K562 (cell line): Measurements from ENCODE around the gene CYTH1. TPM values are rescaled to one million over a fixed set of nuclear protein-coding genes. Genes with fewer than 3 reads are reported as not detected.
"Not testable (repeated sequence)": the region's sequence is repeated elsewhere in the genome, so short reads cannot be mapped to it uniquely, and the experiment has no call there.

ENCODE experiments used
- ATAC-seq: fragments of 200-7000 bp; cut with Tn5 transposase; 3 replicates; pipeline ENCODE4 v1.9.1; 2020; ENCODE audit warnings: moderate library complexity
- BruUV-seq: library from RNA; stranded (reverse); fragments of 400-500 nt; replicated peaks from 2 replicates; lab custom pipeline; 2021; lab: Mats Ljungman, UMichigan
- CTCF ChIA-PET: fragments of 300-600 bp; formaldehyde crosslinking; extraction: SDS; loops from one replicate; lab custom pipeline; 2021; ENCODE audit warnings: low intra/inter-chr PET ratio; lab: Yijun Ruan, JAX
- POLR2A ChIA-PET: fragments of 300-600, 350-650 bp; sonication (Branson Sonifier 250); formaldehyde crosslinking; extraction: SDS; loops from one replicate; lab custom pipeline; 2021; ENCODE audit warnings: antibody characterized with exemption, inconsistent platforms; lab: Yijun Ruan, JAX
- DNase-seq, 4 experiments: peaks; one replicate each; pipeline versions ENCODE4 v3.0.0 to v3.0.0-alpha.2; 2011 to 2018; ENCODE audit warnings: low spot score in 3 of 4, mixed read lengths in 3 of 4; ENCODE audit errors: extremely low read depth in 1 of 4
- FAIRE-seq: peaks from 2 replicates; lab custom pipeline; 2011; peaks lifted over from hg19 to GRCh38; lab: Jason Lieb, UNC
- H2AFZ ChIP-seq: 2 replicates; pipeline ENCODE4 v1.6.0; 2011; ENCODE audit warnings: low read depth, low read length, control low read depth, inconsistent platforms
- H3K27ac ChIP-seq: fragments of 200-600 bp; 3 replicates; pipeline ENCODE4 v1.8.0; 2011; ENCODE audit warnings: low read depth, mild to moderate bottlenecking, control low read depth, inconsistent platforms, low read length, moderate library complexity, mixed read lengths; ENCODE audit errors: extremely low read depth
- H3K27me3 ChIP-seq, 2 experiments: fragments of 300-600 bp in 1 of 2; 2 replicates in 1 of 2; 3 replicates in 1 of 2; pipeline versions ENCODE4 v1.6.0 to v1.8.0; 2011; ENCODE audit warnings: inconsistent platforms in 2 of 2, low read length in 2 of 2, mild to moderate bottlenecking in 1 of 2, mixed read lengths in 1 of 2, moderate library complexity in 1 of 2; ENCODE audit not compliant: control insufficient read depth in 2 of 2, insufficient read depth in 2 of 2
- H3K36me3 ChIP-seq: fragments of 300-600 bp; 3 replicates; pipeline ENCODE4 v1.8.0; 2011; ENCODE audit warnings: mild to moderate bottlenecking, low read length, inconsistent platforms; ENCODE audit not compliant: control insufficient read depth, insufficient read depth
- H3K4me1 ChIP-seq, 2 experiments: fragments of 200-600 bp in 1 of 2; replicated peaks in 1 of 2; 2 replicates in 1 of 2; 3 replicates in 1 of 2; pipeline versions ENCODE4 v1.5.1 to v1.8.0; 2011; ENCODE audit warnings: inconsistent platforms in 2 of 2, low read length in 2 of 2, mild to moderate bottlenecking in 1 of 2, mixed read lengths in 1 of 2, moderate library complexity in 1 of 2; ENCODE audit not compliant: control insufficient read depth in 2 of 2, insufficient read depth in 2 of 2
- H3K4me2 ChIP-seq: 2 replicates; pipeline ENCODE4 v1.6.1; 2011; ENCODE audit warnings: low read length, control low read depth, inconsistent platforms, mixed read lengths; ENCODE audit not compliant: insufficient read depth
- H3K4me3 ChIP-seq: fragments of 200-600 bp; sonication (generic), shearing (Covaris generic); 2 replicates; pipeline ENCODE4 v1.5.1; 2016; ENCODE audit warnings: control low read depth, inconsistent platforms
- H3K79me2 ChIP-seq: fragments of 200-600 bp; 3 replicates; pipeline ENCODE4 v1.8.0; 2011; ENCODE audit warnings: low read length, inconsistent platforms; ENCODE audit not compliant: control insufficient read depth, insufficient read depth
- H3K9ac ChIP-seq, 2 experiments: 2 replicates each; pipeline versions ENCODE4 v1.6.0 to v1.6.1; 2011; ENCODE audit warnings: low read depth in 2 of 2, low read length in 2 of 2, control low read depth in 1 of 2, inconsistent platforms in 1 of 2, mild to moderate bottlenecking in 1 of 2, mixed read lengths in 1 of 2; ENCODE audit not compliant: insufficient read depth in 1 of 2
- H3K9me1 ChIP-seq: one replicate; pipeline ENCODE4 v1.6.0; 2011; ENCODE audit warnings: inconsistent platforms, mild to moderate bottlenecking, low read length, moderate library complexity; ENCODE audit not compliant: control insufficient read depth, insufficient read depth
- H3K9me3 ChIP-seq: replicated peaks from 2 replicates; pipeline ENCODE4 v1.5.1; 2011; ENCODE audit warnings: low read depth, low read length, inconsistent platforms; ENCODE audit not compliant: control insufficient read depth, insufficient read depth
- H4K20me1 ChIP-seq: replicated peaks from 2 replicates; pipeline ENCODE4 v1.6.1; 2011; ENCODE audit warnings: low read length, inconsistent platforms, mixed read lengths; ENCODE audit not compliant: control insufficient read depth, insufficient read depth
- CXXC5 ChIP-seq: fragments of 250-450 bp; sonication (Bioruptor Pico); IDR thresholded peaks from 2 replicates; pipeline ENCODE4 v1.8.0; 2022; ENCODE audit warnings: inconsistent platforms, mild to moderate bottlenecking, moderate library complexity
- FOXJ3 ChIP-seq: sonication (generic); formaldehyde crosslinking; IDR thresholded peaks from 2 replicates; pipeline ENCODE4 v1.4.0; 2020; ENCODE audit warnings: mild to moderate bottlenecking, missing genetic modification reagents
- HDAC3 ChIP-seq: fragments of 450-650 bp; IDR thresholded peaks from 2 replicates; pipeline ENCODE4 v1.6.1; 2018; ENCODE audit warnings: borderline replicate concordance, mild to moderate bottlenecking, moderate library complexity; ENCODE audit not compliant: partially characterized antibody
- HNRNPL ChIP-seq: fragments of 200-400 bp; formaldehyde crosslinking; IDR thresholded peaks from 2 replicates; pipeline ENCODE4 v1.6.1; 2017; ENCODE audit warnings: low read depth, mild to moderate bottlenecking, low read length
- JUNB ChIP-seq: fragments of 450-650 bp; formaldehyde crosslinking; conservative IDR thresholded peaks from 2 replicates; pipeline ENCODE4 v1.4.0; 2020; ENCODE audit warnings: mild to moderate bottlenecking
- L3MBTL2 ChIP-seq: fragments of 450-650 bp; IDR thresholded peaks from 2 replicates; pipeline ENCODE4 v1.6.1; 2016; ENCODE audit warnings: mild to moderate bottlenecking, moderate library complexity
- MEIS2 ChIP-seq: fragments of 450-650 bp; IDR thresholded peaks from 2 replicates; pipeline ENCODE4 v1.6.1; 2014; ENCODE audit warnings: mild to moderate bottlenecking; ENCODE audit not compliant: partially characterized antibody
- PRMT5 ChIP-seq: sonication (generic); formaldehyde crosslinking; IDR thresholded peaks from 2 replicates; pipeline ENCODE4 v1.5.0; 2020; ENCODE audit warnings: missing genetic modification reagents
- SMAD3 ChIP-seq: fragments of 450-650 bp; formaldehyde crosslinking; conservative IDR thresholded peaks from 2 replicates; pipeline ENCODE4 v1.4.0; 2020; ENCODE audit warnings: mild to moderate bottlenecking
- TCFL5 ChIP-seq: fragments of 250-450 bp; sonication (Bioruptor Pico); conservative IDR thresholded peaks from 2 replicates; pipeline ENCODE4 v1.6.1; 2021; ENCODE audit warnings: mild to moderate bottlenecking, moderate library complexity, matching md5 sums
- ZNF324 ChIP-seq: fragments of 250-450 bp; sonication (Bioruptor Pico); IDR thresholded peaks from 2 replicates; pipeline ENCODE4 v1.4.0; 2020; ENCODE audit warnings: mild to moderate bottlenecking
- ZNF507 ChIP-seq: conservative IDR thresholded peaks from 2 replicates; pipeline ENCODE4 v1.6.1; 2017; ENCODE audit warnings: missing genetic modification characterization, missing compliant biosample characterization
- WGBS: fragments of 100-300 bp; shearing (Covaris generic); methylation state at CpG from one replicate; pipeline ENCODE4 v1.1.6; 2016; ENCODE audit warnings: low coverage, mixed read lengths; ENCODE audit not compliant: insufficient coverage; ENCODE audit errors: missing lambda C conversion rate; 5-methylcytosine and 5-hydroxymethylcytosine counted together
- in situ Hi-C: fragments of 300-500 bp; cut with MboI; formaldehyde crosslinking; loops from 4 replicates; pipeline ENCODE4 v1.15.0; 2018; ENCODE audit warnings: inconsistent platforms, mixed read lengths
- intact Hi-C: fragments of 100-400 bp; cut with micrococcal nuclease; formaldehyde crosslinking; loops from 2 replicates; pipeline ENCODE4 v1.14.2; 2022
- polyA plus RNA-seq, 8 experiments: library from polyadenylated mRNA; depleted of rRNA in 4 of 8; stranded (reverse) in 5 of 8; unstranded in 3 of 8; fragments of >200 nt; fragmentation: Nextera tagmentation in 2 of 8; fragmentation: Illumina TruSeq in 1 of 8; extraction: Ambion mirVana in 2 of 8; extraction: Trizol in 1 of 8; gene quantifications; 2 replicates each; pipeline versions ENCODE4 v1.2.1 to v1.2.3, GENCODE V29; 2011 to 2014; ENCODE audit warnings: inconsistent platforms in 1 of 8, missing spikeins in 1 of 8
- total RNA-seq, 7 experiments: library from RNA; depleted of rRNA in 6 of 7; stranded (reverse); fragments of >200 nt in 6 of 7; fragmentation: Illumina TruSeq in 2 of 7; extraction: Trizol in 2 of 7; gene quantifications; 2 replicates each; pipeline versions ENCODE4 v1.2.1 to v1.2.3, GENCODE V29; 2011 to 2021; ENCODE audit warnings: low replicate concordance in 1 of 7
- TF ChIP-seq, protein P1 (sequence below): fragments of 450-650 bp; IDR thresholded peaks from 2 replicates; pipeline ENCODE4 v1.6.1; 2017; ENCODE audit warnings: antibody characterized with exemption, mild to moderate bottlenecking

CYTH1 gene
- total and polyA plus RNA-seq, 9 of the 15 experiments (the other 6 are each of a cell fraction or from before 2014, with no cell fraction given) = 0.52 to 27.7 (median 16.8) TPM

GRCh38 chr17:78751447-78752161 lies 30.5 kb downstream of the CYTH1 start:
- H3K9me3 ChIP-seq = no peaks in the 10 kb centered on the region
- CTCF ChIA-PET = no interaction called here
- intact Hi-C loops (no loop called here), in situ Hi-C loops (no loop called here)
- no peak overlapping the region for H3K4me3 ChIP-seq
- H3K79me2 ChIP-seq = peaks cover 56% of the 10 kb centered on the region
- no TSS peak for BruUV-seq
- ATAC-seq (no peak), DNase-seq (no peak), FAIRE-seq (no peak)
- no peak overlapping the region for H3K9ac ChIP-seq
- TF ChIP-seq JUNB (no peak), L3MBTL2 (no peak), PRMT5 (CRISPR knock-in tag) (no peak), FOXJ3 (no peak), CXXC5 (CRISPR knock-in tag) (no peak), HDAC3 (no peak), TCFL5 (CRISPR knock-in tag) (no peak), ZNF324 (CRISPR knock-in tag) (no peak), HNRNPL (no peak), SMAD3 (CRISPR knock-in tag) (no peak), ZNF507 (no peak), MEIS2 (no peak)
- TF ChIP-seq, protein P1, sequence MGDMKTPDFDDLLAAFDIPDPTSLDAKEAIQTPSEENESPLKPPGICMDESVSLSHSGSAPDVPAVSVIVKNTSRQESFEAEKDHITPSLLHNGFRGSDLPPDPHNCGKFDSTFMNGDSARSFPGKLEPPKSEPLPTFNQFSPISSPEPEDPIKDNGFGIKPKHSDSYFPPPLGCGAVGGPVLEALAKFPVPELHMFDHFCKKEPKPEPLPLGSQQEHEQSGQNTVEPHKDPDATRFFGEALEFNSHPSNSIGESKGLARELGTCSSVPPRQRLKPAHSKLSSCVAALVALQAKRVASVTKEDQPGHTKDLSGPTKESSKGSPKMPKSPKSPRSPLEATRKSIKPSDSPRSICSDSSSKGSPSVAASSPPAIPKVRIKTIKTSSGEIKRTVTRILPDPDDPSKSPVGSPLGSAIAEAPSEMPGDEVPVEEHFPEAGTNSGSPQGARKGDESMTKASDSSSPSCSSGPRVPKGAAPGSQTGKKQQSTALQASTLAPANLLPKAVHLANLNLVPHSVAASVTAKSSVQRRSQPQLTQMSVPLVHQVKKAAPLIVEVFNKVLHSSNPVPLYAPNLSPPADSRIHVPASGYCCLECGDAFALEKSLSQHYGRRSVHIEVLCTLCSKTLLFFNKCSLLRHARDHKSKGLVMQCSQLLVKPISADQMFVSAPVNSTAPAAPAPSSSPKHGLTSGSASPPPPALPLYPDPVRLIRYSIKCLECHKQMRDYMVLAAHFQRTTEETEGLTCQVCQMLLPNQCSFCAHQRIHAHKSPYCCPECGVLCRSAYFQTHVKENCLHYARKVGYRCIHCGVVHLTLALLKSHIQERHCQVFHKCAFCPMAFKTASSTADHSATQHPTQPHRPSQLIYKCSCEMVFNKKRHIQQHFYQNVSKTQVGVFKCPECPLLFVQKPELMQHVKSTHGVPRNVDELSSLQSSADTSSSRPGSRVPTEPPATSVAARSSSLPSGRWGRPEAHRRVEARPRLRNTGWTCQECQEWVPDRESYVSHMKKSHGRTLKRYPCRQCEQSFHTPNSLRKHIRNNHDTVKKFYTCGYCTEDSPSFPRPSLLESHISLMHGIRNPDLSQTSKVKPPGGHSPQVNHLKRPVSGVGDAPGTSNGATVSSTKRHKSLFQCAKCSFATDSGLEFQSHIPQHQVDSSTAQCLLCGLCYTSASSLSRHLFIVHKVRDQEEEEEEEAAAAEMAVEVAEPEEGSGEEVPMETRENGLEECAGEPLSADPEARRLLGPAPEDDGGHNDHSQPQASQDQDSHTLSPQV = no peak
- POLR2A ChIA-PET = interaction anchor here (0.8 to 1.2 kb wide), 2 partner anchors 9 to 191 kb away, joined by 3 to 5 read pairs; no protein-coding TSS in a partner anchor
- WGBS = 72% methylated on average over 13 of the region's 14 CpGs
- H4K20me1 ChIP-seq = peaks cover 9% of the 10 kb centered on the region; the same call in 1 of the 2 replicates
- H3K27me3 ChIP-seq = no peaks in the 10 kb centered on the region
- H3K27ac ChIP-seq = no peak overlapping the region
- H3K4me2 ChIP-seq = no peak overlapping the region
- no peak overlapping the region for H2AFZ ChIP-seq
- H3K4me1 ChIP-seq = peaks cover 11 to 28% of the 10 kb centered on the region in 2 experiments
- no peaks in the 10 kb centered on the region for H3K9me1 ChIP-seq
- H3K36me3 ChIP-seq = no peaks in the 10 kb centered on the region

GRCh38 chr17:78751000-78751399 lies 31.1 kb downstream of the CYTH1 start:
- 85% methylated on average over 5 of the region's 5 CpGs for WGBS
- Histone ChIP-seq H3K4me1 (peaks cover 13 to 34% of the 10 kb centered on the region in 2 experiments), H3K79me2 (peaks cover 57% of the 10 kb centered on the region)
- ATAC-seq, H4K20me1 ChIP-seq, H3K27me3 ChIP-seq, H3K4me3 ChIP-seq, DNase-seq, CTCF ChIA-PET, H3K9me1 ChIP-seq, in situ Hi-C loops, H3K9me3 ChIP-seq, H2AFZ ChIP-seq, H3K27ac ChIP-seq, H3K9ac ChIP-seq, intact Hi-C loops, BruUV-seq, H3K36me3 ChIP-seq, FAIRE-seq, H3K4me2 ChIP-seq: not testable (repeated sequence)
- POLR2A ChIA-PET = interaction anchor here (1.2 kb wide), 1 partner anchor 9 kb away, joined by 5 read pairs; no protein-coding TSS in a partner anchor
